Vagina (tissue), 2 donors: ENCODE measurements around the gene UBE2G1.

ENCODE experiments used
- CTCF ChIP-seq, 3 experiments: fragments of 450-650 bp in 2 of 3; fragments of 200-600 bp in 1 of 3; sonication (generic) in 1 of 3; IDR thresholded peaks; one replicate each; pipeline ENCODE4 v1.5.1; 2017 to 2019; ENCODE audit warnings: antibody characterized with exemption in 3 of 3, mild to moderate bottlenecking in 2 of 3, moderate library complexity in 2 of 3
- POLR2A ChIP-seq, 2 donors: fragments of 450-650 bp; IDR thresholded peaks; one replicate each; pipeline ENCODE4 v1.6.1; 2017; ENCODE audit warnings: antibody characterized with exemption in 2 of 2, mild to moderate bottlenecking in 2 of 2, moderate library complexity in 2 of 2
- POLR2AphosphoS5 ChIP-seq, 2 donors: sonication (generic); formaldehyde crosslinking; IDR thresholded peaks; one replicate each; pipeline ENCODE4 v1.9.0; 2017; ENCODE audit warnings: antibody characterized with exemption in 2 of 2, mild to moderate bottlenecking in 2 of 2, low read depth in 1 of 2; ENCODE audit not compliant: insufficient read depth in 1 of 2

- peak in 2 of 3 experiments; percentile 54 to 58 for TF ChIP-seq CTCF (IDR thresholded peaks at IDR 0.05)
- TF ChIP-seq POLR2A (IDR thresholded peaks at IDR 0.05): no peak
- TF ChIP-seq POLR2AphosphoS5 (IDR thresholded peaks at IDR 0.05; ENCODE audit: insufficient read depth in 1 of 2, low read depth in 1 of 2): no peak
Measured at GRCh38 chr17:4304417-4305027, 62.0 kb downstream of the UBE2G1 start.
